HepG2 (cell line): ENCODE data around the gene CS. TPM values are rescaled to one million over a fixed set of nuclear protein-coding genes. Genes with fewer than 3 reads are reported as not detected.

ENCODE experiments used
- AGO1 ChIP-seq: fragments of 200-400 bp; formaldehyde crosslinking; IDR thresholded peaks from 2 replicates; pipeline ENCODE4 v1.6.1; 2017; ENCODE audit warnings: mild to moderate bottlenecking, low read depth, low read length, moderate library complexity; ENCODE audit not compliant: poor library complexity, severe bottlenecking
- BCL6 ChIP-seq: IDR thresholded peaks from 2 replicates; pipeline ENCODE4 v1.6.1; 2016; ENCODE audit warnings: missing genetic modification reagents, missing compliant biosample characterization
- CCAR2 ChIP-seq: fragments of 200-400 bp; formaldehyde crosslinking; optimal IDR thresholded peaks from 2 replicates; pipeline ENCODE3; 2018; ENCODE audit warnings: low read depth, mild to moderate bottlenecking, low read length, moderate library complexity
- EP300 ChIP-seq, 3 experiments: sonication (generic) in 1 of 3; formaldehyde crosslinking in 1 of 3; IDR thresholded peaks; 2 replicates each; pipeline versions ENCODE4 v1.5.1 to v1.6.1; 2011 to 2020; ENCODE audit warnings: low read depth in 2 of 3, low read length in 2 of 3, borderline replicate concordance in 1 of 3, improper control_type of control experiment in 1 of 3, mild to moderate bottlenecking in 1 of 3, missing genetic modification reagents in 1 of 3, moderate library complexity in 1 of 3
- ETV5 ChIP-seq: IDR thresholded peaks from 2 replicates; pipeline ENCODE4 v1.6.1; 2018; ENCODE audit warnings: missing biosample characterization, missing genetic modification reagents, inconsistent platforms, borderline replicate concordance
- HES4 ChIP-seq: sonication (generic); formaldehyde crosslinking; IDR thresholded peaks from 2 replicates; pipeline ENCODE4 v1.9.0; 2021; ENCODE audit warnings: mild to moderate bottlenecking, missing genetic modification reagents, borderline replicate concordance
- HNRNPUL1 ChIP-seq: fragments of 200-400 bp; formaldehyde crosslinking; IDR thresholded peaks from 2 replicates; pipeline ENCODE4 v1.6.1; 2017; ENCODE audit warnings: low read depth, mild to moderate bottlenecking, low read length, moderate library complexity
- HOXA3 ChIP-seq: sonication (generic); formaldehyde crosslinking; IDR thresholded peaks from 2 replicates; pipeline ENCODE4 v1.5.0; 2020; ENCODE audit warnings: missing genetic modification reagents
- KLF9 ChIP-seq: IDR thresholded peaks from 2 replicates; pipeline ENCODE4 v1.6.1; 2016; ENCODE audit warnings: low read depth
- MIXL1 ChIP-seq: IDR thresholded peaks from 2 replicates; pipeline ENCODE4 v1.6.1; 2016
- PHF8 ChIP-seq: sonication (generic); formaldehyde crosslinking; IDR thresholded peaks from 2 replicates; pipeline ENCODE4 v1.5.0; 2020; ENCODE audit warnings: missing genetic modification reagents
- PITX1 ChIP-seq: sonication (generic); formaldehyde crosslinking; IDR thresholded peaks from 2 replicates; pipeline ENCODE4 v1.5.1; 2020; ENCODE audit warnings: mild to moderate bottlenecking, missing genetic modification reagents
- PRPF4 ChIP-seq: fragments of 200-400 bp; formaldehyde crosslinking; IDR thresholded peaks from 2 replicates; pipeline ENCODE4 v1.6.1; 2016; ENCODE audit warnings: low read length, low read depth; ENCODE audit not compliant: poor library complexity, severe bottlenecking
- RARG ChIP-seq: sonication (generic); formaldehyde crosslinking; IDR thresholded peaks from 2 replicates; pipeline ENCODE4 v1.4.0; 2020; ENCODE audit warnings: low read depth, mild to moderate bottlenecking, missing genetic modification reagents
- RFX3 ChIP-seq: IDR thresholded peaks from 2 replicates; pipeline ENCODE4 v1.6.1; 2016; ENCODE audit warnings: missing biosample characterization, missing genetic modification reagents
- RXRA ChIP-seq: sonication (generic); formaldehyde crosslinking; IDR thresholded peaks from 2 replicates; pipeline ENCODE4 v1.5.1; 2020; ENCODE audit warnings: missing genetic modification reagents
- SATB2 ChIP-seq: sonication (generic); formaldehyde crosslinking; IDR thresholded peaks from 2 replicates; pipeline ENCODE4 v1.5.0; 2020; ENCODE audit warnings: missing genetic modification reagents
- SIX4 ChIP-seq: sonication (generic); formaldehyde crosslinking; IDR thresholded peaks from 2 replicates; pipeline ENCODE4 v1.4.0; 2020; ENCODE audit warnings: missing genetic modification reagents
- SRSF9 ChIP-seq: fragments of 200-400 bp; formaldehyde crosslinking; IDR thresholded peaks from 2 replicates; pipeline ENCODE4 v1.6.1; 2018; ENCODE audit warnings: borderline replicate concordance, mild to moderate bottlenecking, low read depth, low read length; ENCODE audit not compliant: insufficient read depth, poor library complexity, severe bottlenecking
- SRY ChIP-seq: sonication (generic); formaldehyde crosslinking; IDR thresholded peaks from 2 replicates; pipeline ENCODE4 v1.8.0; 2022; ENCODE audit warnings: mild to moderate bottlenecking, missing genetic modification reagents
- ZNF205 ChIP-seq: IDR thresholded peaks from 2 replicates; pipeline ENCODE4 v1.6.1; 2018; ENCODE audit warnings: missing biosample characterization, missing genetic modification reagents
- ZNF484 ChIP-seq: sonication (generic); formaldehyde crosslinking; IDR thresholded peaks from 2 replicates; pipeline ENCODE4 v1.5.1; 2020; ENCODE audit warnings: mild to moderate bottlenecking, low read depth, missing genetic modification reagents, borderline replicate concordance
- ZNF567 ChIP-seq: sonication (generic); formaldehyde crosslinking; IDR thresholded peaks from 2 replicates; pipeline ENCODE4 v1.8.1; 2023; ENCODE audit warnings: mild to moderate bottlenecking, missing genetic modification reagents, borderline replicate concordance
- ZNF615 ChIP-seq: sonication (generic); formaldehyde crosslinking; IDR thresholded peaks from 2 replicates; pipeline ENCODE4 v1.5.0; 2020; ENCODE audit warnings: mild to moderate bottlenecking, missing genetic modification reagents, borderline replicate concordance
- polyA plus RNA-seq, 8 experiments: library from polyadenylated mRNA; depleted of rRNA in 3 of 8; stranded (reverse) in 7 of 8; unstranded in 1 of 8; fragments of >200 nt; fragmentation: Illumina TruSeq in 4 of 8; extraction: Trizol in 4 of 8; gene quantifications; 2 replicates each; pipeline versions ENCODE4 v1.2.1 to v1.2.3, GENCODE V29; 2011 to 2016; ENCODE audit warnings: low read depth in 4 of 8, missing spikeins in 1 of 8, mixed read lengths in 1 of 8; ENCODE audit not compliant: insufficient read depth in 1 of 8
- total RNA-seq, 5 experiments: library from RNA; depleted of rRNA; stranded (reverse); fragments of >200 nt; fragmentation: Illumina TruSeq; extraction: Trizol; gene quantifications; 2 replicates each; pipeline ENCODE4 v1.2.3, GENCODE V29; 2016; ENCODE audit warnings: low read depth in 1 of 5
- TF ChIP-seq, protein P1 (sequence below): sonication (generic); formaldehyde crosslinking; IDR thresholded peaks from 2 replicates; pipeline ENCODE4 v1.8.1; 2022; ENCODE audit warnings: mild to moderate bottlenecking, missing genetic modification reagents
- TF ChIP-seq, protein P2 (sequence below): sonication (generic); formaldehyde crosslinking; IDR thresholded peaks from 2 replicates; pipeline ENCODE4 v1.4.0; 2020; ENCODE audit warnings: mild to moderate bottlenecking, missing genetic modification reagents
- TF ChIP-seq, protein P3 (sequence below): sonication (generic); formaldehyde crosslinking; IDR thresholded peaks from 2 replicates; pipeline ENCODE4 v1.4.0; 2020; ENCODE audit warnings: mild to moderate bottlenecking, low read depth, missing genetic modification reagents

CS gene
- total and polyA plus RNA-seq, 2 of the 13 experiments (the other 11 are each of a cell fraction or from before 2014, with no cell fraction given) = 173 to 175 TPM

DNA sequence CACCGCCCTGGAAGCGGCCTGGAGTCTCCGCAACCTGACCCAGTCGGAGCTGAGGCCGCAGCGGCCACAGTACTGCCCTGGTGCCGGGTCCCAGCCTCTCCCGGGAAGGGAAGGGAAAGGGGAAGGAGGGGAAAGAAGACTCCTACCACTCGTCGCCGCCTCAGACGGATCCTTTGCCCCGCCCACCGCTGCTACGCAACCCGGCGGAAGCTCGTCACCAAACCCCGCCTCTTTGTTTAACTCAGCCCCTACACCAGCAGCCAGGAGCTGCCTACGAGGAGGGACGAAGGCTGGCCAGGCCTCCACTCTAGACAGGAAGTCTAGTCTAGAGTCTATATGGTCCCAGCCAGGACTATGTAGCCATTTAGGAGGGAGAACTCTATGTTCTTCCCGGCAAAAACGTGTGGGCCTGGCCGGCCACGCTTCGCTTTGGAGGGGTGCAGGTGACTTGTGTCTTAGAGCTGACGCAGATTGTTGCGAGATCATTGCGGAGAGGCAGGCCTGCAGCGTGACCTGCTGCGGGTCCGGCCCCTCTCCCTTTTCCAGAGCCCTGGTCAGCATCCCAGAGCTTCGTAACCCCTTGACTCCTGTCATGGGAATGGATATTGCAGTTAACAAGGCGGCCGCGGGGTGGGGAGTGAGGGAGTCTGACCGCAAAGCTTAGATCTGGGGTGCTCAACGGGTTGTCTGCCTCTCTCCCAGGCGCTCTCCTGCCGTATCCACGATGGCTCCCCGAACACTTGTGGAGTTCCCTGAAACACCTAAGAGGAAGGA is 78.2 kb downstream of the CS start, which contains the start of gene RNF41 (continued):
- TF ChIP-seq, protein P1, sequence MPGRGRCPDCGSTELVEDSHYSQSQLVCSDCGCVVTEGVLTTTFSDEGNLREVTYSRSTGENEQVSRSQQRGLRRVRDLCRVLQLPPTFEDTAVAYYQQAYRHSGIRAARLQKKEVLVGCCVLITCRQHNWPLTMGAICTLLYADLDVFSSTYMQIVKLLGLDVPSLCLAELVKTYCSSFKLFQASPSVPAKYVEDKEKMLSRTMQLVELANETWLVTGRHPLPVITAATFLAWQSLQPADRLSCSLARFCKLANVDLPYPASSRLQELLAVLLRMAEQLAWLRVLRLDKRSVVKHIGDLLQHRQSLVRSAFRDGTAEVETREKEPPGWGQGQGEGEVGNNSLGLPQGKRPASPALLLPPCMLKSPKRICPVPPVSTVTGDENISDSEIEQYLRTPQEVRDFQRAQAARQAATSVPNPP (CRISPR knock-in tag) = no peak
- TF ChIP-seq HES4 (no peak), ZNF205 (CRISPR knock-in tag) (no peak), SIX4 (CRISPR knock-in tag) (no peak), MIXL1 (CRISPR knock-in tag) (0 out of 2 replicates have a peak, but pooled peaks have one; percentile 15), PITX1 (CRISPR knock-in tag) (no peak; the same call in 1 of the 2 replicates), BCL6 (no peak; the same call in 1 of the 2 replicates), EP300 (IDR thresholded peaks at IDR 0.05; ENCODE audit: low read depth in 2 of 2, low read length in 2 of 2) (no peak), EP300 (CRISPR knock-in tag; IDR thresholded peaks at IDR 0.05; ENCODE audit: borderline replicate concordance) (no peak), ETV5 (peak; percentile 70; the same call in 1 of the 2 replicates), SRY (CRISPR knock-in tag) (peak; percentile 79; the same call in 1 of the 2 replicates), RXRA (CRISPR knock-in tag) (peak; percentile 69; the same call in 1 of the 2 replicates), ZNF567 (CRISPR knock-in tag) (peak; percentile 54; the same call in 1 of the 2 replicates), HNRNPUL1 (no peak), HOXA3 (CRISPR knock-in tag) (peak; percentile 49; the same call in 1 of the 2 replicates), CCAR2 (no peak), RFX3 (CRISPR knock-in tag) (0 out of 2 replicates have a peak, but pooled peaks have one; percentile 38), SATB2 (CRISPR knock-in tag) (0 out of 2 replicates have a peak, but pooled peaks have one; percentile 70), ZNF615 (CRISPR knock-in tag) (no peak), KLF9 (CRISPR knock-in tag) (no peak), PRPF4 (no peak), AGO1 (peak; percentile 46), RARG (CRISPR knock-in tag) (0 out of 2 replicates have a peak, but pooled peaks have one; percentile 51), PHF8 (CRISPR knock-in tag) (peak; percentile 85), SRSF9 (no peak), ZNF484 (CRISPR knock-in tag) (no peak)
- TF ChIP-seq, protein P2, sequence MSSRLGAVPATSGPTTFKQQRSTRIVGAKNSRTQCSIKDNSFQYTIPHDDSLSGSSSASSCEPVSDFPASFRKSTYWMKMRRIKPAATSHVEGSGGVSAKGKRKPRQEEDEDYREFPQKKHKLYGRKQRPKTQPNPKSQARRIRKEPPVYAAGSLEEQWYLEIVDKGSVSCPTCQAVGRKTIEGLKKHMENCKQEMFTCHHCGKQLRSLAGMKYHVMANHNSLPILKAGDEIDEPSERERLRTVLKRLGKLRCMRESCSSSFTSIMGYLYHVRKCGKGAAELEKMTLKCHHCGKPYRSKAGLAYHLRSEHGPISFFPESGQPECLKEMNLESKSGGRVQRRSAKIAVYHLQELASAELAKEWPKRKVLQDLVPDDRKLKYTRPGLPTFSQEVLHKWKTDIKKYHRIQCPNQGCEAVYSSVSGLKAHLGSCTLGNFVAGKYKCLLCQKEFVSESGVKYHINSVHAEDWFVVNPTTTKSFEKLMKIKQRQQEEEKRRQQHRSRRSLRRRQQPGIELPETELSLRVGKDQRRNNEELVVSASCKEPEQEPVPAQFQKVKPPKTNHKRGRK (CRISPR knock-in tag) = no peak
- TF ChIP-seq, protein P3, sequence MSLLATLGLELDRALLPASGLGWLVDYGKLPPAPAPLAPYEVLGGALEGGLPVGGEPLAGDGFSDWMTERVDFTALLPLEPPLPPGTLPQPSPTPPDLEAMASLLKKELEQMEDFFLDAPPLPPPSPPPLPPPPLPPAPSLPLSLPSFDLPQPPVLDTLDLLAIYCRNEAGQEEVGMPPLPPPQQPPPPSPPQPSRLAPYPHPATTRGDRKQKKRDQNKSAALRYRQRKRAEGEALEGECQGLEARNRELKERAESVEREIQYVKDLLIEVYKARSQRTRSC = peak; percentile 94
